Colonic mucosa (tissue), 4 donors: ENCODE results near the gene TEX14. TPM values are rescaled to one million over a fixed set of nuclear protein-coding genes. Genes with fewer than 3 reads are reported as not detected.

Source experiments
- DNase-seq: peaks from one replicate; pipeline ENCODE4 v3.0.0-alpha.2; 2020
- H3K27ac ChIP-seq: fragments of 200-600 bp; one replicate; pipeline ENCODE4 v1.8.0; 2021
- H3K27me3 ChIP-seq: fragments of 200-600 bp; one replicate; pipeline ENCODE4 v1.8.0; 2021
- H3K36me3 ChIP-seq: fragments of 200-600 bp; one replicate; pipeline ENCODE4 v1.8.0; 2021
- H3K4me1 ChIP-seq: fragments of 200-600 bp; one replicate; pipeline ENCODE4 v1.8.0; 2021; ENCODE audit warnings: mild to moderate bottlenecking
- H3K4me3 ChIP-seq: fragments of 200-600 bp; one replicate; pipeline ENCODE4 v1.8.0; 2021
- H3K9ac ChIP-seq, 2 donors: one replicate each; pipeline ENCODE4 v1.7.0; 2013; ENCODE audit warnings: control low read depth in 2 of 2, low read depth in 2 of 2, low read length in 2 of 2
- H3K9me3 ChIP-seq: fragments of 200-600 bp; one replicate; pipeline ENCODE4 v1.8.0; 2021
- CTCF ChIP-seq: fragments of 200-600 bp; IDR thresholded peaks from one replicate; pipeline ENCODE4 v1.8.0; 2022; ENCODE audit warnings: antibody characterized with exemption, mild to moderate bottlenecking
- intact Hi-C: fragments of 100-400 bp; cut with DNase I; formaldehyde crosslinking; loops from one replicate; pipeline ENCODE4 v1.14.1; 2022
- total RNA-seq, 2 donors: library from RNA; stranded (reverse); fragmentation: NEBNext Ultra II Directional in 1 of 2; extraction: Animal tissue kit (Norgen Biotek cat#: 25700) in 1 of 2; gene quantifications; one replicate each; pipeline ENCODE4 v1.2.1, GENCODE V29; 2021
- donor health status: healthy.
- donor health status: DM: no; HTN: no; CAD: no.
- donor health status: DM: no; HTN: no; CAD: no.

The TEX14 gene
- total RNA-seq, 2 donors from 2014 or later = 0.10 TPM; not detected in 1

- intact Hi-C loops = no loop called here
Observed at GRCh38 chr17:58668598-58668935, 23.3 kb downstream of the TEX14 start.

GRCh38 chr17:58667934-58668597 is 23.8 kb downstream of the TEX14 start:
- H3K9me3 ChIP-seq = no peaks in the 10 kb centered on the region
- DNase-seq = no peak
- no peaks in the 10 kb centered on the region for H3K36me3 ChIP-seq
- H3K4me1 ChIP-seq = no peaks in the 10 kb centered on the region
- intact Hi-C loops = no loop called here
- H3K4me3 ChIP-seq = no peak overlapping the region
- no peak overlapping the region for H3K9ac ChIP-seq
- no peak overlapping the region for H3K27ac ChIP-seq
- TF ChIP-seq CTCF = no peak
- H3K27me3 ChIP-seq = no peaks in the 10 kb centered on the region

More at GRCh38 chr17:58668598-58668935, 23.3 kb downstream of the TEX14 start:
- Histone ChIP-seq H3K4me3 (no peak overlapping the region), H3K9ac (no peak overlapping the region), H3K27ac (no peak overlapping the region), H3K4me1 (no peaks in the 10 kb centered on the region), H3K27me3 (no peaks in the 10 kb centered on the region), H3K9me3 (no peaks in the 10 kb centered on the region), H3K36me3 (no peaks in the 10 kb centered on the region)
- DNase-seq = no peak
- no peak for TF ChIP-seq CTCF

GRCh38 chr17:58666858-58667267 is 25.0 kb downstream of the TEX14 start:
- H3K4me3 ChIP-seq = peak overlapping the region; percentile 10
- TF ChIP-seq CTCF = no peak
- peak overlapping the region; percentile 52 for H3K27ac ChIP-seq
- H3K27me3 ChIP-seq = no peaks in the 10 kb centered on the region
- no peaks in the 10 kb centered on the region for H3K4me1 ChIP-seq
- intact Hi-C loops = no loop called here
- no peaks in the 10 kb centered on the region for H3K9me3 ChIP-seq
- peak; percentile 77 for DNase-seq
- no peaks in the 10 kb centered on the region for H3K36me3 ChIP-seq
- H3K9ac ChIP-seq = peak overlapping the region in 1 of 2 donors; percentile 23

GRCh38 chr17:58665946-58666857 is 25.6 kb downstream of the TEX14 start:
- peak overlapping the region; percentile 10 for H3K4me3 ChIP-seq
- TF ChIP-seq CTCF = no peak
- H3K9me3 ChIP-seq = no peaks in the 10 kb centered on the region
- DNase-seq = no peak
- no peak overlapping the region for H3K9ac ChIP-seq
- no peaks in the 10 kb centered on the region for H3K27me3 ChIP-seq
- H3K27ac ChIP-seq = peak overlapping the region; percentile 52
- intact Hi-C loops = no loop called here
- no peaks in the 10 kb centered on the region for H3K36me3 ChIP-seq
- H3K4me1 ChIP-seq = no peaks in the 10 kb centered on the region

GRCh38 chr17:58664302-58664701 is 27.5 kb downstream of the TEX14 start:
- H3K4me1 ChIP-seq = no peaks in the 10 kb centered on the region
- H3K4me3 ChIP-seq = no peak overlapping the region
- DNase-seq = no peak
- no peak overlapping the region for H3K9ac ChIP-seq
- no peaks in the 10 kb centered on the region for H3K36me3 ChIP-seq
- H3K9me3 ChIP-seq = no peaks in the 10 kb centered on the region
- no peak for TF ChIP-seq CTCF
- intact Hi-C loops = no loop called here
- H3K27me3 ChIP-seq = no peaks in the 10 kb centered on the region
- H3K27ac ChIP-seq = no peak overlapping the region
